GM19238 (cell line): ENCODE results near the gene SP100.
"Not testable (repeated sequence)": the region's sequence is repeated elsewhere in the genome, so short reads cannot be mapped to it uniquely, and the experiment has no call there.

Experiments used
- DNase-seq: peaks from one replicate; pipeline ENCODE4 v3.0.0; 2011; ENCODE audit warnings: low spot score; ENCODE audit not compliant: insufficient read length

SP100 gene

DNA sequence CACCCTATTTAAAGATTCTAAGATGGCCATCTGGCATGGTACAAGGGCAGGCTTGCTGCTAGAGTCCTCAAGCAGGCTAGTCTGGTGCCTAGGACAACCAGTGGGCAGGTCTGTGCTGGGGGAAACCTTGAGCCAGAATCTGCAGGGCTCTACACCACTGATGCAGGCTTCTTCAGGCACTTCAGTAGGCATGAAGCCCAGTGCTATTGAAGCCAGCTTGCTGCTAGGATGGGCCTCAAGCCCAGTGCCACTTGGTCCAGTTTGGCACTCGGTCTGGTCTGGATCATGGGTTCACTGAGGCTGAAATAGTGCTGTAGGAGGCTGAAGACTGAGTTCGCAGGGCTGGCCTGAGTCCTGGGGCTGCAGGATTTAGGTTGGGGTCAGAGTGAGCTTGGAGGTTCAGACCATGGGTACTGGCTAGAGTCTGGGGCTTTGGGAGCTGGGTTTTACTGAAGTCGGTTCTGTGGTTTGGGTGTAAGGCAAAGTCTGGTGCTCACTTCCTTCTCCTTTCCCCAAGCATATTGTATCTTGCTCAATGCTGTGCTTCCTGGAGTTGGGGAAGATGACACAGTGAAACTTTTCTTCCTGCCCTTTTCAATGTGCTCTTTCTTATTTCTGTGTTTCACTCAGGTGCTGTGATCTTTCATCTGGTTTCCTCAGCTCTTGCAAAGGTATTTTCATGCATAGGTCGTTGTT is 41.2 kb downstream of the SP100 start:
- no peak for DNase-seq

DNA sequence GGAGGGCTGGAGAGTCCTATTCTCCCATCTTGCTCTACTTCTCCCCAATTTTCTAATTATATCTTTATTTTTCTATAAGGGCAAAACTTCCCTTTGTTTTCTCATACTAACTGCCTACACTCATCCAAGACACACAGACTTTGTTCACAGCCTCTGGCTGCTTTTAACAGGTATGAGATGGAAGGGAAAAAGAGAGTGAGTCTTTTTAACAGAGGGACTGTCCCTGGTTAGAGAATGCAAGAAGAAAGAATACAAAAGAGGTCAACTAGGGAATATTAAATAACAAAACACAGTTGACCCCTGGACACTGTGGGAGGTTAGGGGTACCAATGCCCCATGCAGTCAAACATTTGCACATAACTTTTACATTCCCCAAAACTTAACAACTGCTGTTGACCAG is 41.8 kb downstream of the SP100 start:
- DNase-seq = no peak

DNA sequence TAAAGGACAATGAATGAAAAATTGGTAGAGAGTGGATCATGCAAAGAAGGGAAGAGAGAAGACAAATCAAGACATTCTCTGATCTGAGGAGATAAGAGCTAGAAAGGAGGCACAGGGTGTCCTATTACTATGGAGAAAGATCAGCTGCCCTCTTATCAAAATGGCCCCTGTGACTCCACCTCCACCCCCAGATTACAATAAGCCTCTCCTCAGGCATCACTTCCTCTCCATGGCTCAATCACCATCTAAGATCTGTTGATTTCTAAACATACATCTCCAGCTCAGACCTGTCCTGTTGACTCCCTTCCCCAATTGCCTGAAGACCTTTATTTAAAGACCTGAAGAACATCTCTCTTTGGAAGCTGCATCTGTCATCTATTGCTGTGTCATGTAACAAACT is 43.2 kb downstream of the SP100 start:
- DNase-seq = no peak

GRCh38 chr2:230471074-230471473 is 55.1 kb downstream of the SP100 start:
- DNase-seq = no peak

- no peak for DNase-seq
These were observed 56.6 kb downstream of the SP100 start for GRCh38 chr2:230472621-230473018.

DNA sequence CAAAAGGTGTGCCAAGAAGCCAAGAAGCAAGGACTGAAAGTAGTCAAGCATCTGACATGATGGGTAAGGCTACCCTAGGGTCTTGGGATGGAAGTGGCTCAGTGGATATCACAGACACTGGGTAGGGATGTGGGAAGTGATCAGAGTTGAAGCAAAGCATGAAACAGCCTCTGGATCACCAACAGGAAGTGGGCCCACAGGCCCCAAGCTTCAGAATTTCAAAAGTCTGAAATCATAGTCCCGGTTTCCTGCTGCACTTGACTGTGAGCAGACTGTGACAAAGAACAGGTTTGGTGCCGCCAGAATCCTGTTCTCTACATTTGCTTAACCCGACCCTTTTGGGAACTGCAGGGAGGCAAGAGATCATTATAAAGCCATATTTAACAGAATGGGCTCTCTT is 57.4 kb downstream of the SP100 start:
- DNase-seq = no peak

- no peak for DNase-seq
These were observed 59.1 kb downstream of the SP100 start for GRCh38 chr2:230475143-230475542.

DNA sequence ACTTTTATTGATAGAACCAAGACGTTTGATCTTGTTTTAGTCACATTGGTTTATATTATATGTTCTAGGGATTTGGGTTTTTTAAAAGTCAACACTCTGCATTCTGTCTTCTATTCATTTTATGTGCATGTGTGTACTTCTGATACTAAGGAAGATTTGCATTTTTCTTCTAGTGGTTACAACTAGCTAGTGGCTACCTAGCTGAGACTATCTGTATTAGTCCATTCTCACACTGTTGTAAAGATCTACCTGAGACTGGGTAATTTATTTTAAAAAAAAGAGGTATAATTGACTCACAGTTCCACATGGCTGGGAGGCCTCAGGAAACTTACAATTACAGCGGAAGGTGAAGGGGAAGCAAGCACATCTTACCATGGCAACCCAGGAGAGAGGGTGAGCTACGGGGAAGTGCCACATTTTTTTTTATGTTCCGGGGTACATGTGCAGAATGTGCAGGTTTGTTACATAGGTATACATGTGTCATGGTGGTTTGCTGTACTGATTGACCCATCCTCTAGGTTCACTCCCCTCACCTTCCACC is 69.9 kb downstream of the SP100 start:
- DNase-seq = no peak

GRCh38 chr2:230491219-230491618 is 75.2 kb downstream of the SP100 start:
- DNase-seq = not testable (repeated sequence)

DNA sequence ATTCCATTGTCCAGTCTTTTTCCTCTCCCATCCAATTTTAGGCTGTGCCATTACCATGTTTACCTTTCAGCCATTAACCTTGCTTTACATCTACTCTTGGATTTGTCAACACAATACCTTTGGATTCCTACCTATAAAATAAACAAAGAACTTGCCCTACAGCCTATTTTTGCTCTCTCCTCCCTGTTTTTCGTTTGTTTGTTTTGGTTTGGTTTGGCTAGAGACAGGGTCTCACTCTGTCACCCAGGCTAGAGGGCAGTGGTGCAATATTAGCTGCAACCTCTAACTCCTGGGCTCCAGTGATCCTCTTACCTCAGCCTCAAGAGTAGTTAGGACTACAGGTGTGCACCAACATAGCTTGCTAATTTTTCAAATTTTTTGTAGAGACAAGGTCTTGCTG is 76.1 kb downstream of the SP100 start:
- no peak for DNase-seq

- no peak for DNase-seq
These were observed 79.0 kb downstream of the SP100 start for GRCh38 chr2:230494980-230495379.

DNA sequence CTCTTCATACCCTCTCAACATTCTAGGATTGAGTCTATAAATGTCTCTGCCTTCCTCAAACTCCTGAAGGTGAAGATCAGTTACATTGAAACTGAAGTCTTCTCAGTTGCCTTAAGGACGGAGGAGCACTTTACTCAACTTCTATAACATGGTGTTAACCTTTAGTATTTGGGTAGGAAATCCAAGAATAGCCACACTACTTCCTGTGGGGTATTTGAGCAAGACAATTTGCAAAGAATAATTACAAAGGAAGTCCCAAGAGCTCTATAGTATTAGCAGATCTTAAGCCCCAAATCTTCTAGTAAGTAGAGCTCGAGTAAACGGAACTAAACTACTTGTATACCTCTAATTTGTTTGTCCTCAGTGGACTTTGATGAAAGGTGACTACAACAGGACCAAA is 80.9 kb downstream of the SP100 start:
- no peak for DNase-seq

DNA sequence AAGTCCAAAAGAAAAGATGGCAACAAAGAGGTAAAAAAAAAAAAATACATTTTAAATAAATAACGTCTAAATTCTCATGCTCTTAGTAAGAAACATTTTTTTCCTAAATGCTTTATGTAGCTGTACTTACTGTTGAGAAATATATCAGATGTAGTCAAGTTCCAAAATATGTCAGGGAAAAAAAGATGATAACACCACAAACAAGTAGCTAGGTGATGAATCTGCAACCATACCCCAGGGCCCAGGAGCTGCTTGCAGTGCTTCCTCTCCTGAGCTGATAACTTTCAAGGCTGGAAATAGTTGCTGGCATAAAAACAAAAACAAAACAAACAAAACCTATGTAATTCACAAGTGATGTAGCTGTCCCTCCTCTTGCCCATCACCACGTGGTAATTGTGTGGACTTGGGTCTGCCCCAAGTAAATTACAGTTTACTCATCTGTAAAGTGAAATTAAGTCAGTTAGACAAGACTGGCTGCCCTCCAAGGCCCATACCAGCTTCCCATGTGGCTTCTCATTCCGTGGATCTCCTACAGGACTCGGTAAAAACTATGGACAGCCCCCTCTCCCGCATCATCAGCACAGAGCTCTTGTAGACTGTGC is 82.6 kb downstream of the SP100 start:
- DNase-seq = no peak

- no peak for DNase-seq
These were observed 86.6 kb downstream of the SP100 start for GRCh38 chr2:230502593-230502992.

- no peak for DNase-seq
These were observed 87.8 kb downstream of the SP100 start for GRCh38 chr2:230503798-230504197.

DNA sequence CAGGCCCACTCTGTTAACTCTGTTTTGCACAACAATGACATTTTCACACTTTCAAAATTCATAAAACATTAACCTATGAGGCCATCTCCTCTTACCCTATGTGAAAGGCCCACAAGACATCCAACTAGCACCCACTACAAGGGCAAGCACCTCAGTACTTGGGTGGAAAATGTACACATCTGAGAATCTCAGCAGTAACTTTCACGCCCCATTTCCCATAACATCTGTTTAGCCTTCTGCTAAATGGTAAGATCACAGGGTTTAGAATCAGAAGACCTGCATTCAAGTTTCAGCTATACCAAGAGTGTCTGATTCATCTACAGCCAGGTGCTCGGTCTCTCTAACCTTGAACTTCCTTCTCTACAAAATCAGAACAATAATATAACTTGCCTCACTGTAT is 89.2 kb downstream of the SP100 start:
- DNase-seq = no peak

DNA sequence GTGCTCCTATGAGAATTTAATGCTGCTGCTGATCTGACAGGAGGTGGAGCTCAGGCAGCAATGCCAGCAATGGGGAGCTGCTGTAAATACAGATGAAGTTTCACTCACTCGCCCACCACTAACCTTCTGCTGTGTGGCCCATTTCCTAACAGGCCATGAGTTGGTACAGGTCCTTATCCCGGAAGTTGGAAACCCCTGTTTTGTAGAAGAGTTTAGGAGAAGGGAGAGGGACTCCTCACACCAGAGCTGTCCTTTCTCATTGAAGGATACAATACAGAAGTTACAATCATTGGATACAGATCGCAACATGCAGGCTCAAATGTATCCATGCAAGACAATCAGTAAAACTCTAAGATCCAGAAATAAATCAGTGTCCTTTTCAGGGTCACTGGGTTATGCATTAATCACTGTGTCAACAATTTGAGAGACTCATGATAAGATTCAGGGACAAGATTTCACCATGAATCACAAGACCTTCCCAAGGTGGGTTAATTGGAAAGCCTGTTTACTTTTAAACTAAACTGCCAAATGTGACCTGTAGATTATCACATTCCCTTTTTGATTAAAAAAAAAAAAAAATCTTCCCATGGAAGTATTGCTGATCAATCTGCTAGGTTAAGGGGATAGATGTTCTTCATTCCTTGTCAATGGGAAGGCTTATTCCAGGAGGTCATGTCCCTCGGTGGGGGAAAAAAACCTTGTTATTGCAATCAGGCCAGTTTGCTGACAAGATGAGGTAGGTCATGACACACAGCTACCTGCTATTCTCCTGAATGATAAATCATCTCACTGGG is 97.2 kb downstream of the SP100 start:
- no peak for DNase-seq

GRCh38 chr2:230520061-230520874 is 104.3 kb downstream of the SP100 start:
- DNase-seq = no peak

GRCh38 chr2:230520875-230521155 is 104.8 kb downstream of the SP100 start:
- no peak for DNase-seq

- no peak for DNase-seq
These were observed 105.4 kb downstream of the SP100 start for GRCh38 chr2:230521386-230521785.

- DNase-seq = no peak
These were observed 109.7 kb downstream of the SP100 start for GRCh38 chr2:230525682-230526081.

DNA sequence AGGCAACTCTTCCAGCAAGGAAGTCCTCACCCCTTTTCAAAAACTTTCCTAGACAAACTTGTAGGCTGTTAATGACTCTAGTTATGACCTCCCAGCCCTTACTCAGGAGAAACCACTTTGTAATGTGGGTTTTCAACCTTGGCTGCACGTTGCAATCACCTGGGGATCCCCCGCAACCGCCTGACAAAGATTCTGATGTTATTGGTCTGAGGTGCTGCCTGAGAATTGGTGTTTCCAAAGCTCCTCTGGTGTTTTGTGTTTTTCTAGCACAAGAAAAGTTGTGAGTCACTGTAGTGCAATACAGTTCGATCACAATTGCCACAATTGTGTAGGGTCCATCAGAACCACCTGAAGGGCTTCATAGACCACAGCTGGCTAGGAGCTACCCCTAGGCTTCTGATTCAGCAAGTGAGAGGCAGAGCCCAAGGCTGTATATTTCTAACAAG is 121.6 kb downstream of the SP100 start:
- DNase-seq = no peak
